Fibroblast of the conjunctiva (primary cell): ENCODE results near the gene CAV2.

Source experiments
- DNase-seq: peaks from one replicate; pipeline ENCODE4 v3.0.0-alpha.2; 2010; ENCODE audit warnings: low read depth

Gene CAV2

GRCh38 chr7:116546916-116547315, 47.4 kb downstream of the CAV2 start:
- no peak for DNase-seq

DNA sequence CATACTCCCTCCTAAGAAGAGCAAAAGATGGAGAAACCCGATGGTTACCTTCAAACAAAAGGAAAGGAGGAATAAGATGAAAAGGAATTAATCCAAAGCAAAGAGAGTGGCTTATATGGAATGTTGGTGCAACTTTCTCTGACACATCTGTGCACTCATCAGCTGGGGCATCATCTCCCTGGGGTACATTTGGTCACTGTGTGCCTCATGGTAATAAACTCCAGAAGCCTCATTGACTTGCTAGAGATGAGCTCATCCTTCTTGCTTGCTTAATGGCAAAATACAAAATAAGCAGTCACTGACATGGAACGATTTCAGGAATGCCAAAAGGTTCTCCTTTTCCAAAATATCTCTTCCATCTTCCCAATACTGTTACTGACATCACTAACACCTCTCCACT, 47.8 kb downstream of the CAV2 start:
- DNase-seq: no peak

- DNase-seq: no peak
Measured at GRCh38 chr7:116548506-116548905, 49.0 kb downstream of the CAV2 start.

- no peak for DNase-seq
Measured at GRCh38 chr7:116549370-116549769, 49.8 kb downstream of the CAV2 start.

DNA sequence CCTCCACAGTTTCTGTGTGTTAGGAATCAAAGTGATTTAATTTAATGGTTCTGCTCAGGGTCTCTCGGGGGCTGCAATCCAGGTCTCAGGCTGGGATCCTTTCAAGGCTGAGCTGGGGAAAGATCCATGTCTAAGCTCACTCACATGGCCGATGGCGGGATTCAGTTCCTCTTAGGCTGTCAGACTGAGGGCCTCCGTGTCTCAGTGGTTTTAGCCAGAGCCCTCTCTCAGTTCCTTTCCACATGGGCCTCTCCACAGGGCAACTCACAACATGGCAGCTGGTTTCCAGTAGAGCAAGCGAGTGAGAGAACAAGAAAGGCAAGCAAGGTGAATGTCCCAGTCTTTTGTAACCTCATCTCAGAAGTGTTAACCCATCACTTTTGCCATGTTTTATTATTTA, 52.2 kb downstream of the CAV2 start:
- DNase-seq: no peak

DNA sequence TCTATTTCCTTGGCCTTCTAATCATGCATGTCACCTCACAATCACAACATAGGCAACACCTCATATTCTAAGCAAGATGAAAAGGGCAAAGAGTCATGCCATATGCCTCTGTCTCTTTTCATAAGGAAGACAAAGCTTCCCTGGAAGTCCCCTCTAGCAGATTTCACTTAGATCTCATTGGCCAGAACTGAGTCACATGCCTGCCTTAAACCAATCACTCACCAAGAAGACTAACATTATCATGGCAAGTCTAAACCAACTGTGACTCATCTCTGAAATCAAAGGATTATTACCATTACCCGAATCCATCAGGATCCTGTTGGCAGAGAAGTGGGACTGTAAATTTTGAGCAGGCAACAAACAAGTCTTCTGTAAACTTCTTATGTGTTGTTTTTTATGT, 53.1 kb downstream of the CAV2 start:
- DNase-seq: no peak

DNA sequence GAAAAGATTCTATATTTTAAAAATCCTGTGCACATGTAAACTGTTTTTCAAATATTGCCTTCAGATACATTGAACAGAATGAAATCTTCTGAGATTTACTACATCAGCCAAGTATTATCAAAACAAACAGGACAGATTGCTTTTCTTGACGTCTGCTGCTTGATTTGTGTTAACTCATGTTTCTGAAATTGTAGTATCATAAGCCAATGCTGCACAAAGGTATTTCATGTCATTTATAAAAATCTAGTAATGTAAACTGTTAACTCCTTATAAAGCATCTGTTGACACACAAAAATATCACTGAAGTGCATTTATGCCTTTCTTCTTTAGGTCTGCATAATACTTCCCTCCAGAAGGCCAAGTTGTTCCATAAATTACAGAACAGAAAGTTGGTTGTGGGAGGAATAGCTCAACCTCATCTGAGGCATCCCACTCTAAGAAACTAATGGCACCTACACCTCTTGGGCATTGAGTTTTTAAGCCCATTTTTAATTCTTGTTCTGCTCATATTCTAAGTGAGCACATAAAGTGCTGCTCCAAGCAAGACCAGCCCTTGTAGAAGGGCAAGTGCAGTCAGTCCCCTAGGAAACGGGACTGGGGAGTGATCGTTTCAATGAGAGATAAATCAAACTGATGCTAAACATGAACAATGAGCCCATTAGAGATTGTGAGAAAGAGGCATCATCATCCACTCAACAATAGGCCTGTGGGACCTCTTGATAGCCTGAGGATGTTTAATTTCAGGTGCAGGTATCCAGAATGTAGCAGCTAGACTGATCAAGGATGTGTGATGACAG, 53.8 kb downstream of the CAV2 start:
- no peak for DNase-seq

DNA sequence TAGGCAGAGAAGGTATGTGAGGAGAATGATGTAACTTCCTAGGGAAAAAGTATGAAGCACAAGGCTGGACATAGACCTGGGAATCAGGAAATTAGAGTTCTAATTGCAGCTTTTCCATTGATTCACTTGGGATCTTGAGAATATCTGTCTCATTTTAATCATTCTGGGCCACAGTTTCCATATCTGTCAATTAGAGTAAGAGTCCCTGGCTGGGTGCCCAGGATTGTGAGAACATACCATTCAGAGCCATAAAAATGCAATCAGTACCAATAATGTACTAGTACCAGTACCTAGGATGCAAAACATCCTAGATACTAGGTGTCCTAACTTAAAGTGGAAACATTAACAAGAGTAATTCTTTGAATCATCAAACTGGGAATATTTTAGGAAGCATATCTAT, 54.9 kb downstream of the CAV2 start:
- DNase-seq: no peak

GRCh38 chr7:116554911-116555310, 55.4 kb downstream of the CAV2 start:
- DNase-seq: no peak

GRCh38 chr7:116557066-116557585, 57.6 kb downstream of the CAV2 start:
- no peak for DNase-seq

- no peak for DNase-seq
Measured at GRCh38 chr7:116557901-116558300, 58.4 kb downstream of the CAV2 start.
